Activated CD4-positive, alpha-beta T cell treated with anti-CD3 and anti-CD28 coated beads, Interleukin-2, amount 50 U/mL, for 4 hours (primary cell): Measurements from ENCODE around the gene SPATA2L.

Experiments used
- DNase-seq, 2 experiments: peaks; one replicate each; pipeline ENCODE4 v3.0.0-alpha.2; 2020

SPATA2L gene

GRCh38 chr16:89701425-89702406, at the start of gene SPATA2L:
Gene SPATA2L (minus strand): TSS chr16:89701705. CDS start chr16:89701232, 473 bp downstream.
- DNase-seq = peak; percentile 97

DNA sequence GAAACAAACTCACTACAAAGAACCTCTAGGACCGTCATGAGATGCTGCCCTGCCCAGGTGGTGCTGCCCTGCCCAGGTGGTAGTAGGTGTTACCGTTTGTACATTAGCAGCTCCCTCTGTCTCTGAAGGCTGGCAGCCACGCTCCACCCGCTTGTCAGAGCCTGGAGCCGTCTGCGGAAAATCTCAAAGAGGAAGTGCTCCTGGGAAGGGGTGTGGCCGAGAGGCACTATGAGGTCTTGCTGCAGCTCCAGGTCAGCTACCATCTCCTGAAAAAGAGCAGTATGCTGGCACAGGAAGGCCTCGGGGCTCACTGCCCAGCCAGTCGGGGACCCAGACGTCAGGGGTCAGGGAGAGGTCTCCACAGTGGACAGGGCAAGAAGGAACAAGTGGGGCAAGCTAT, 48.1 kb upstream of the SPATA2L start:
- DNase-seq = no peak

DNA sequence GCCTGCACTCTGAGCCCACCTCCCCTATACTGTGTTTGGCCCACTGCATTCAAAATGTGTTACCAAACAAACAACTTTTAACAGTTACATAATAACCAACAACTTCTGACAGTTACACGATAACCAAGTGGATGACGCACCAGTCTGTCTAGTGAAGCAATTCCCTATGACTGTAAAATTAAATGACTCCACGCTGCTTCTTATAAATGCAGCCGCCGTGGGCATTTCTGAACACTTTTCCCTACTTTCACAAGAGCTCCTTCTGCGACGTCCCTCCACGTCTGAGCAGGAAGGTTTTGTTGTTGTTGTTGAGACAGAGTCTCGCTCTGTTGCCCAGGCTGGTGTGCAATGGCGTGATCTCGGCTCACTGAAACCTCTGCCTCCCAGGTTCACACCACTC, 47.4 kb upstream of the SPATA2L start:
- DNase-seq = no peak

DNA sequence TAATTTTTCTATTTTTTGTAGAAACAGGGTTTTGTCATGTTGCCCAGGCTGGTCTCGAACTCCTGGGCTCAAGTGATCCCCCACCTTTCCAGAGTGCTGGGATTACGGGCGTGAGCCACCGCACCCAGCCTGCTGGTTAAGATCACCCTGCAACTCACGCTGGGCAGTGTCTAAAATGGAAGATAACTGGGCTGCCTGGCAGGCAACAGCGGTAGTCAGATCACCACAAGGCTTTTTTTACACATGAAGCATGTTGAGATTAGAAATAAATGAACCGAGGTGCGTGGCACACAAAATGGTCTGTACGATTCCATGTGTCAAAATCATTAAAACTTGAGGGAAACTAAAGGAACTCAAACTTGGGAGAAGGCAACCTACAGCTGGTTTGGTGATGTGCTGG, 46.6 kb upstream of the SPATA2L start:
- DNase-seq = no peak

DNA sequence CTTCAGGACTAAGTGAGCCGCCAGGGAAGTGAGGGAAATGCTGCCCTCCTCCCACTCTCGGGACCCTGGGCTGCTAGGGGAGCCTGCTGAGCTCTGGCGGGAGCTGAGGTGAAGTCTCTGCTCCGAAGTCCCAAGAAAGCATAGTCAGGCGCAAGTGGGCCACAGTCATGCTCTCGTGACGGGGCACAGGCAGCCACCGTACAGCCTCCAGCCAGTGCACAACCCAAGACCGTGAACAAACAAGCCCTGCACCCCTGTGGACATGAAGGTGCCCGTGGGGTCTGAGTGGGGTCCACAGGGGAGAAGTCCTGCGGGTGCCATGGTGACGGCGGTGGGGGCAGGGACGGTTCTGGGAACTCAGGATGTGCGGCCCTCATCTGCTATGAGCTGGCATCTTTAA, 44.5 kb upstream of the SPATA2L start:
- no peak for DNase-seq

DNA sequence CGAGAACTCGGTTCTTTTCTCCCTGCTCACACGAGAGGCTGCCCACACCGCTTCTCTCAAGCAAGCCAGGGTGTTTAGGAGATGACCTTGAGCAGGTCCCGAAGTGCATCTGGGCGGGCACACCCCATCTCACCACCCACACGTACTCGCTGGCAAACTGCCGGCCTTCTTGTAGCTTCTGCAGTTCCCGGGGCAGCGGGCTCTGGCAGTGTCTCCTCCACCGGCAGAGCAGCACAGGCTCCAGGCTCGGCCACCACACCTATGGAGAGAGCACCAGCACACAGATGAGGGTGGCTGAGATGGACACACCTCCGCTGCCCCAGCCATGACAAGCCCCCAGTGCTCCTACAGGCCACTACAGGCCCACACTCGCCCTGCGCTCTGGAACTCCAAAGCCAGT, 43.3 kb upstream of the SPATA2L start:
- DNase-seq = no peak

DNA sequence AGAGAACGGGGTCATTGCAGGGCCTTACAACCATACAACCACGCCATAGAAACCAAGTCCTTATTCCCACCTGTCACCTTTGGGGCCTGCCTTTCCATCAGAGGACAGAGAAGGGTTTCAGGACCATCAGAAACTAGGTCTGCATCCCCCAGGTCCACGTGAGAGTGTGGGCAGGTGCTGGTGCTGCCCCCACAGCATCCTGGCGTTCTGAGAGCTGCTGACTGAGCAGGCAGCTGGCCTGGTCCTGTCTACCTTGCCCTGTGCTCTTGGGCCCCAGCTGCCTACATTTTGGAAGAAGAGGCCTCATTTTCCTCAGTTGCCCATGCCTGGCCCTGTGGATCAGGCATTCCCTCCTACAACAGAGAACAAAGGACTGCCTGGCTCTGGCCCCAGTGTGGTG, 41.4 kb upstream of the SPATA2L start:
- DNase-seq = no peak

DNA sequence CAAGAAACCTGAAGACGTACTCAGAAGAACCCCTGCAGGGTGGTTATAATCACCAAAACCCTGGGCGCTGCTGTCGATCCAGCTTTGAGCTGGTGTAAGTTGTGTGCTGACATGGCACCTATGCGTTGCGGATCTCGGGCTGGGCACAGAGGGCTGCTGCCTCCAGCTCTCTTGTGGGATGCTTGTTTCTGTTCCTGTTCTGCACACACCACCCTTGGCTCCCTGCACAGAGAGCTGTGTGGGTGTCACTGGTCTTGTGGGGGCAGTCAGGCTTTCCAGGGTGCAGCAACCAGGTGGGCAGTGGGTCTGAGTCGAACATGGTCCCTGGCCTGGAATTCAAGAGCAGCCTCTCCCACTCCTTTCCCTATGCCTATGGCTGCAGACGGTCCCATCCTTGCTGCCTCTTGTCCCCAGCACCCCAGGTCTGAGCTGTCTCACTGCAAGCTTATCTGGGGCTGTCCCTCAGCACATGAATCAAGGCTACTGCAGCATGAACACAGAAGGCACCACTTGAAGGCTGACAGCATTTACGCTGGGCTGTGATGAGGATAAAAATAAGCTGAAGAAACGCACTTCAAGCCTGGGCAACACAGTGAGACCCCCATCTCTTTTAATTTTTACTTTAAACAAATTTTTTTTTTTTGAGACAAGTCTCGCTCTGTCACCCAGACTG, 40.0 kb upstream of the SPATA2L start:
- no peak for DNase-seq

- no peak for DNase-seq
Measured at GRCh38 chr16:89739383-89739782, 37.9 kb upstream of the SPATA2L start.

- no peak for DNase-seq
Measured at GRCh38 chr16:89738538-89739317, 37.2 kb upstream of the SPATA2L start.

- no peak for DNase-seq
Measured at GRCh38 chr16:89738072-89738377, 36.5 kb upstream of the SPATA2L start.

- DNase-seq = peak; percentile 22 to 23
Measured at GRCh38 chr16:89737341-89738071, 36.0 kb upstream of the SPATA2L start.

- DNase-seq = no peak
Measured at GRCh38 chr16:89736554-89736953, 35.0 kb upstream of the SPATA2L start.

GRCh38 chr16:89733792-89734191, 32.3 kb upstream of the SPATA2L start:
- DNase-seq = no peak

GRCh38 chr16:89733322-89733721, 31.8 kb upstream of the SPATA2L start:
- no peak for DNase-seq

GRCh38 chr16:89732918-89733242, 31.4 kb upstream of the SPATA2L start:
- no peak for DNase-seq

DNA sequence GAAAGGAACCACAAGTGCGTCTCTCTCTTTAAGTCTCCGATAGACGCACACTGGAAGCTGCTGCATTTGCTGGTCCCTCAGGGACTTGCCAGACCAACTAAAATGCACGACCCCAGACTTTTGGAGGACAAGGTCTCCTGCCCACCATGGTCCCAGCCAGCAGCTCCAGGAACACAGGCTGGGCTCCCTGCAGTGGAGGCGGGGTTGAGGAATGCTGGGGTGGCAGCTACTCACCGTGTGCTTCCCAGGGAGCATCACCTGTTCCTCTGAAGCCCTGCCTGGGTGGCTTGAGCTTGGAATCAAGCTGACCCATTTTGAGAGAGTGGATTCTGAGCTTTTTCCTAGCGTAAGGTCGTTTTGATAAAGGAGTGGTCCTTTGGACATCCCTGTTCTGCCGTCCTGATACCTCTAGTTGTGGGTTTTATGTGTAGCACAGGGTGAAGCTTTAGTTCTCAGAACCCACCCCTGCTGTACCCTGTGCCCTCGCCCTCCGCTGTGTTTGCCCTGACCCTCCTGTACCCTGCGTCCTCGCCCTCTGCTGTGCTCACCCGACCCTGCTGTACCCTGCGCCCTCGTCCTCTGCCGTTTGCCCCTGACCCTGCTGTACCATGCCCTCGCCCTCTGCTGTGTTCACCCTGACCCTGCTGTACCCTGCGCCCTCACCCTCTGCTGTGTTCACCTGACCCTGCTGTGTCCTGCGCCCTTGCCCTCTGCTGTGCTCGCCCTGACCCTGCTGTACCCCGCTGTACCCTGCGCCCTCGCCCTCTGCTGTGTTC, 30.8 kb upstream of the SPATA2L start:
- DNase-seq = no peak

DNA sequence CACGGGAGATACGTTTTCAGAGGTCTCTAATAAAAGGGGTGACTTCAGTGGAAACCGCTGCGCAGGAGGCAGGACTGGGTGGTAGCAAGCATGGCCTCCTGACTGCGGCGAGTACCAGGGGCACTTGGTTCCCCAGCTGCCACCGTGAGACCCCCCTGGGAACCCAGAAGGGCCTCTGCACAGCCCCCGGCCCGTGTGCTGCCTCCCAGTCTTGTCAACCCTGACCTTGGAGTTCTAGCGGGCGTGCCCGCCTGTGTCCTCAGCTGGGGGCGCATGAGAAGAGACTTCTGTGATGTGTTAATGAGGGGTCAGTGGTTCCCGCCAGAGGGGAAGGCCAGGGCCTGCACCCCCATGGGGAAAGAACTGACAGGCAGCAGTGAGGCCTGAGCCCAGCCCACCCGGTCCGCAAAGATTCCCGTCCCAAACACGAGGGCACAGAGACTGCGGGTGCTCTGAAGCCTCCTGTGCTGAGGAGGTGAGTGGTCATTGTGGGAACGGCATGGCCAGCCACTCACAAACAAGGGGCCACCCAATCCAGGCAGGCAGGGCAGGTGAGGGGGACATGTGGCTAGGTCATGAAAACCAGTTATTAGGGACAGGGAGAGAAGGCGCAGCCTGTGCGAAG, 29.2 kb upstream of the SPATA2L start:
- DNase-seq = no peak

- no peak for DNase-seq
Measured at GRCh38 chr16:89729863-89730593, 28.5 kb upstream of the SPATA2L start.

- no peak for DNase-seq
Measured at GRCh38 chr16:89729293-89729692, 27.8 kb upstream of the SPATA2L start.
